K562 (cell line): ENCODE measurements around the gene ZNF48. TPM values are rescaled to one million over a fixed set of nuclear protein-coding genes. Genes with fewer than 3 reads are reported as not detected.

Experiments
- ATF7 ChIP-seq: fragments of 450-650 bp; IDR thresholded peaks from 2 replicates; pipeline ENCODE4 v1.7.1; 2014; ENCODE audit warnings: mild to moderate bottlenecking, moderate library complexity
- E2F1 ChIP-seq: sonication (generic); formaldehyde crosslinking; IDR thresholded peaks from 2 replicates; pipeline ENCODE4 v1.8.1; 2023; ENCODE audit warnings: mild to moderate bottlenecking, missing genetic modification reagents, moderate library complexity
- E4F1 ChIP-seq: fragments of 250-450 bp; sonication (Bioruptor Pico); IDR thresholded peaks from 2 replicates; pipeline ENCODE4 v1.5.0; 2021; ENCODE audit warnings: mild to moderate bottlenecking, borderline replicate concordance
- HNRNPL ChIP-seq: fragments of 200-400 bp; formaldehyde crosslinking; IDR thresholded peaks from 2 replicates; pipeline ENCODE4 v1.6.1; 2017; ENCODE audit warnings: low read depth, mild to moderate bottlenecking, low read length
- ID3 ChIP-seq, 2 experiments: fragments of 250-450 bp in 1 of 2; fragments of 450-650 bp in 1 of 2; sonication (Bioruptor Pico) in 1 of 2; IDR thresholded peaks; 2 replicates each; pipeline versions ENCODE4 v1.6.1 to v1.8.0; 2016 to 2021; ENCODE audit warnings: mild to moderate bottlenecking in 2 of 2, moderate library complexity in 2 of 2, missing compliant biosample characterization in 1 of 2, missing genetic modification characterization in 1 of 2
- NBN ChIP-seq: fragments of 450-650 bp; IDR thresholded peaks from 2 replicates; pipeline ENCODE4 v1.6.1; 2016; ENCODE audit warnings: low read depth, mild to moderate bottlenecking
- TCFL5 ChIP-seq: fragments of 250-450 bp; sonication (Bioruptor Pico); conservative IDR thresholded peaks from 2 replicates; pipeline ENCODE4 v1.6.1; 2021; ENCODE audit warnings: mild to moderate bottlenecking, moderate library complexity, matching md5 sums
- THRAP3 ChIP-seq: fragments of 450-650 bp; IDR thresholded peaks from 2 replicates; pipeline ENCODE4 v1.6.1; 2016; ENCODE audit warnings: mild to moderate bottlenecking, inconsistent platforms, borderline replicate concordance
- ZBTB49 ChIP-seq: sonication (generic); formaldehyde crosslinking; IDR thresholded peaks from 2 replicates; pipeline ENCODE4 v1.8.0; 2022; ENCODE audit warnings: missing genetic modification reagents, mild to moderate bottlenecking, borderline replicate concordance
- ZNF140 ChIP-seq: fragments of 250-450 bp; sonication (Bioruptor Pico); IDR thresholded peaks from 2 replicates; pipeline ENCODE4 v1.8.0; 2021; ENCODE audit warnings: moderate library complexity, mild to moderate bottlenecking, inconsistent platforms
- ZNF592 ChIP-seq: fragments of 450-650 bp; IDR thresholded peaks from 2 replicates; pipeline ENCODE4 v1.6.1; 2017; ENCODE audit warnings: antibody characterized with exemption, mild to moderate bottlenecking
- ZNF644 ChIP-seq: fragments of 200-800 bp; sonication (Bioruptor generic); IDR thresholded peaks from 2 replicates; pipeline ENCODE4 v1.6.1; 2016; ENCODE audit warnings: low read depth, missing genetic modification characterization, missing compliant biosample characterization
- ZNF699 ChIP-seq: fragments of 250-450 bp; sonication (Bioruptor Pico); IDR thresholded peaks from 2 replicates; pipeline ENCODE4 v1.8.0; 2021; ENCODE audit warnings: mild to moderate bottlenecking, moderate library complexity; ENCODE audit not compliant: insufficient replicate concordance
- ZNF79 ChIP-seq: fragments of 250-450 bp; sonication (Bioruptor Pico); IDR thresholded peaks from 2 replicates; pipeline ENCODE4 v1.4.0; 2020; ENCODE audit warnings: low read depth, mild to moderate bottlenecking, moderate library complexity
- polyA plus RNA-seq, 8 experiments: library from polyadenylated mRNA; depleted of rRNA in 4 of 8; stranded (reverse) in 5 of 8; unstranded in 3 of 8; fragments of >200 nt; fragmentation: Nextera tagmentation in 2 of 8; fragmentation: Illumina TruSeq in 1 of 8; extraction: Ambion mirVana in 2 of 8; extraction: Trizol in 1 of 8; gene quantifications; 2 replicates each; pipeline versions ENCODE4 v1.2.1 to v1.2.3, GENCODE V29; 2011 to 2014; ENCODE audit warnings: inconsistent platforms in 1 of 8, missing spikeins in 1 of 8
- total RNA-seq, 7 experiments: library from RNA; depleted of rRNA in 6 of 7; stranded (reverse); fragments of >200 nt in 6 of 7; fragmentation: Illumina TruSeq in 2 of 7; extraction: Trizol in 2 of 7; gene quantifications; 2 replicates each; pipeline versions ENCODE4 v1.2.1 to v1.2.3, GENCODE V29; 2011 to 2021; ENCODE audit warnings: low replicate concordance in 1 of 7

The ZNF48 gene
- total and polyA plus RNA-seq, 9 of the 15 experiments (the other 6 are each of a cell fraction or from before 2014, with no cell fraction given), result 0.38 to 11.6 (median 4.7) TPM

GRCh38 chr16:30445408-30446202 lies 50.4 kb downstream of the ZNF48 start, which contains the start of gene SEPHS2 (continued):
- TF ChIP-seq ZNF699 (CRISPR knock-in tag) (no peak), ZBTB49 (no peak), HNRNPL (0 out of 2 replicates have a peak, but pooled peaks have one; percentile 23), ZNF79 (CRISPR knock-in tag) (no peak; the same call in 1 of the 2 replicates), TCFL5 (CRISPR knock-in tag) (no peak), ZNF644 (tag) (peak; percentile 32; the same call in 1 of the 2 replicates), E2F1 (CRISPR knock-in tag) (no peak), ID3 (CRISPR knock-in tag; IDR thresholded peaks at IDR 0.05) (no peak), ID3 (tag; IDR thresholded peaks at IDR 0.05) (peak; percentile 87; the same call in 1 of the 2 replicates), ZNF592 (peak; percentile 93), ATF7 (peak; percentile 80), THRAP3 (no peak), ZNF140 (no peak), NBN (peak; percentile 44; the same call in 1 of the 2 replicates), E4F1 (0 out of 2 replicates have a peak, but pooled peaks have one; percentile 24)
